Islet precursor cell (in vitro differentiated cells): Measurements from ENCODE around the gene NT5C.
"Not testable (repeated sequence)": the region's sequence is repeated elsewhere in the genome, so short reads cannot be mapped to it uniquely, and the experiment has no call there.

ENCODE experiments used
- DNase-seq: peaks from one replicate; pipeline ENCODE4 v3.0.0-alpha.2; 2018

Gene NT5C

GRCh38 chr17:75131278-75132017 is at the start of gene NT5C:
Gene NT5C (minus strand): TSS chr17:75131742. CDS start chr17:75131707, 35 bp downstream.
- peak; percentile 94 for DNase-seq

GRCh38 chr17:75181110-75181509 is 49.6 kb upstream of the NT5C start:
- no peak for DNase-seq

GRCh38 chr17:75178453-75178852 is 46.9 kb upstream of the NT5C start:
- DNase-seq, result no peak

GRCh38 chr17:75176625-75177024 is 45.1 kb upstream of the NT5C start:
- DNase-seq, result no peak

GRCh38 chr17:75174996-75175395 is 43.5 kb upstream of the NT5C start:
- no peak for DNase-seq

GRCh38 chr17:75173526-75173925 is 42.0 kb upstream of the NT5C start:
- no peak for DNase-seq

GRCh38 chr17:75168998-75169397 is 37.5 kb upstream of the NT5C start:
- no peak for DNase-seq

- not testable (repeated sequence) for DNase-seq
Observed at GRCh38 chr17:75164606-75165005, 33.1 kb upstream of the NT5C start.

- DNase-seq, result no peak
Observed at GRCh38 chr17:75163074-75163473, 31.5 kb upstream of the NT5C start.

- DNase-seq, result no peak
Observed at GRCh38 chr17:75160211-75160610, 28.7 kb upstream of the NT5C start.

- peak; percentile 82 for DNase-seq
Observed at GRCh38 chr17:75159196-75160031, 27.9 kb upstream of the NT5C start.

GRCh38 chr17:75158480-75158879 is 26.9 kb upstream of the NT5C start:
- peak; percentile 62 for DNase-seq

- peak; percentile 70 for DNase-seq
Observed at GRCh38 chr17:75155191-75155601, 23.7 kb upstream of the NT5C start.

- DNase-seq, result peak; percentile 100
Observed at GRCh38 chr17:75154195-75155106, 22.9 kb upstream of the NT5C start, which contains the start of gene JPT1. Gene JPT1 (minus strand): TSS chr17:75154512. CDS start chr17:75154397, 115 bp downstream.

GRCh38 chr17:75153780-75154194 is 22.2 kb upstream of the NT5C start:
- DNase-seq, result peak; percentile 69

- peak; percentile 78 for DNase-seq
Observed at GRCh38 chr17:75152922-75153779, 21.6 kb upstream of the NT5C start.

GRCh38 chr17:75152523-75152921 is 21.0 kb upstream of the NT5C start:
- no peak for DNase-seq

- no peak for DNase-seq
Observed at GRCh38 chr17:75151930-75152329, 20.4 kb upstream of the NT5C start.

- no peak for DNase-seq
Observed at GRCh38 chr17:75147878-75148546, 16.5 kb upstream of the NT5C start.

GRCh38 chr17:75146592-75146991 is 15.1 kb upstream of the NT5C start:
- DNase-seq, result no peak

- DNase-seq, result no peak
Observed at GRCh38 chr17:75144816-75145512, 13.4 kb upstream of the NT5C start.
